Neural cell (in vitro differentiated cells): ENCODE measurements around the gene SLC28A1. TPM values are rescaled to one million over a fixed set of nuclear protein-coding genes. Genes with fewer than 3 reads are reported as not detected.
"Not testable (repeated sequence)": the region's sequence is repeated elsewhere in the genome, so short reads cannot be mapped to it uniquely, and the experiment has no call there.

Source experiments
- H2AFZ ChIP-seq: fragments of 200-600, 300-800 bp; sonication (generic), shearing (Covaris generic); 2 replicates; pipeline ENCODE4 v1.6.0; 2014; ENCODE audit warnings: low read depth, mild to moderate bottlenecking, antibody characterized with exemption, low read length, moderate library complexity
- H3F3A ChIP-seq: fragments of 200-600 bp; shearing (Covaris generic); 2 replicates; pipeline ENCODE4 v1.6.1; 2016; ENCODE audit warnings: mild to moderate bottlenecking, moderate library complexity, mixed read lengths, antibody characterized with exemption, low read length; ENCODE audit not compliant: insufficient read depth, poor library complexity, severe bottlenecking
- H3K27ac ChIP-seq: fragments of 200-600, 300-800 bp; sonication (generic), shearing (Covaris generic); 2 replicates; pipeline ENCODE4 v1.5.1; 2014; ENCODE audit warnings: mild to moderate bottlenecking, low read length, moderate library complexity
- H3K27me3 ChIP-seq: fragments of 300-800, 200-600 bp; sonication (generic), shearing (Covaris generic); 2 replicates; pipeline ENCODE4 v1.6.0; 2014; ENCODE audit warnings: mild to moderate bottlenecking, low read depth, low read length, moderate library complexity; ENCODE audit not compliant: insufficient read depth
- H3K36me3 ChIP-seq: fragments of 300-800, 200-600 bp; sonication (generic), shearing (Covaris generic); 2 replicates; pipeline ENCODE4 v1.5.1; 2014; ENCODE audit warnings: mild to moderate bottlenecking, antibody characterized with exemption, low read length, moderate library complexity; ENCODE audit not compliant: insufficient read depth
- H3K4me2 ChIP-seq: fragments of 300-800, 200-600 bp; sonication (generic), shearing (Covaris generic); 2 replicates; pipeline ENCODE4 v1.6.0; 2014; ENCODE audit warnings: mild to moderate bottlenecking, low read length
- H3K4me3 ChIP-seq: fragments of 300-800, 200-600 bp; sonication (generic), shearing (Covaris generic); 2 replicates; pipeline ENCODE4 v1.5.1; 2014; ENCODE audit warnings: mild to moderate bottlenecking, low read length, moderate library complexity
- H3K79me2 ChIP-seq: fragments of 200-600 bp; shearing (Covaris generic); replicated peaks from 2 replicates; pipeline ENCODE4 v1.6.0; 2014; ENCODE audit warnings: mild to moderate bottlenecking, low read length, moderate library complexity; ENCODE audit not compliant: insufficient read depth
- H3K9ac ChIP-seq: fragments of 300-800, 200-600 bp; sonication (generic), shearing (Covaris generic); 2 replicates; pipeline ENCODE4 v1.6.1; 2016; ENCODE audit warnings: mild to moderate bottlenecking, low read length, mixed read lengths
- H3K9me2 ChIP-seq: fragments of 200-600 bp; shearing (Covaris generic); 2 replicates; pipeline ENCODE4 v1.6.1; 2016; ENCODE audit warnings: mild to moderate bottlenecking, low read length, mixed read lengths; ENCODE audit not compliant: insufficient read depth
- H3K9me3 ChIP-seq: fragments of 200-600, 300-800 bp; sonication (generic), shearing (Covaris generic); 2 replicates; pipeline ENCODE4 v1.6.1; 2016; ENCODE audit warnings: mild to moderate bottlenecking, mixed run types, low read length, moderate library complexity, mixed read lengths
- H4K20me1 ChIP-seq: fragments of 200-600 bp; shearing (Covaris generic); 2 replicates; pipeline ENCODE4 v1.6.1; 2016; ENCODE audit warnings: mild to moderate bottlenecking, mixed run types; ENCODE audit not compliant: insufficient read depth
- EP300 ChIP-seq: fragments of 450-650 bp; conservative IDR thresholded peaks from 2 replicates; pipeline ENCODE4 v1.6.1; 2014; ENCODE audit warnings: antibody characterized with exemption, mild to moderate bottlenecking, moderate library complexity; ENCODE audit not compliant: poor library complexity, severe bottlenecking
- EZH2 ChIP-seq: fragments of 200-600, 300-800 bp; shearing (Covaris generic), sonication (generic); IDR thresholded peaks from 2 replicates; pipeline ENCODE4 v1.6.1; 2014; ENCODE audit warnings: antibody characterized with exemption, low read length, borderline replicate concordance, mild to moderate bottlenecking; ENCODE audit not compliant: insufficient read depth, poor library complexity, severe bottlenecking
- MXI1 ChIP-seq: fragments of 450-650 bp; conservative IDR thresholded peaks from 2 replicates; pipeline ENCODE4 v1.6.1; 2014; ENCODE audit warnings: antibody characterized with exemption, mild to moderate bottlenecking; ENCODE audit not compliant: poor library complexity, severe bottlenecking
- POLR2AphosphoS5 ChIP-seq: IDR thresholded peaks from 2 replicates; pipeline ENCODE4 v1.6.1; 2012
- SMC3 ChIP-seq: fragments of 450-650 bp; conservative IDR thresholded peaks from 2 replicates; pipeline ENCODE4 v1.6.1; 2014; ENCODE audit warnings: antibody characterized with exemption, mild to moderate bottlenecking, moderate library complexity; ENCODE audit not compliant: poor library complexity
- polyA plus RNA-seq: library from polyadenylated mRNA; depleted of rRNA; stranded (reverse); fragments of >200 nt; gene quantifications from 2 replicates; pipeline ENCODE4 v1.2.3, GENCODE V29; 2014
- TF ChIP-seq, protein P1 (sequence below): fragments of 450-650 bp; IDR thresholded peaks from 2 replicates; pipeline ENCODE4 v1.5.1; 2014; ENCODE audit warnings: antibody characterized with exemption, mild to moderate bottlenecking, moderate library complexity; ENCODE audit not compliant: poor library complexity, severe bottlenecking
- TF ChIP-seq, protein P2 (sequence below): IDR thresholded peaks from 2 replicates; pipeline ENCODE4 v1.6.1; 2012; ENCODE audit warnings: borderline replicate concordance

Gene SLC28A1
- polyA plus RNA-seq, 1 donor from 2014 or later = not detected

DNA sequence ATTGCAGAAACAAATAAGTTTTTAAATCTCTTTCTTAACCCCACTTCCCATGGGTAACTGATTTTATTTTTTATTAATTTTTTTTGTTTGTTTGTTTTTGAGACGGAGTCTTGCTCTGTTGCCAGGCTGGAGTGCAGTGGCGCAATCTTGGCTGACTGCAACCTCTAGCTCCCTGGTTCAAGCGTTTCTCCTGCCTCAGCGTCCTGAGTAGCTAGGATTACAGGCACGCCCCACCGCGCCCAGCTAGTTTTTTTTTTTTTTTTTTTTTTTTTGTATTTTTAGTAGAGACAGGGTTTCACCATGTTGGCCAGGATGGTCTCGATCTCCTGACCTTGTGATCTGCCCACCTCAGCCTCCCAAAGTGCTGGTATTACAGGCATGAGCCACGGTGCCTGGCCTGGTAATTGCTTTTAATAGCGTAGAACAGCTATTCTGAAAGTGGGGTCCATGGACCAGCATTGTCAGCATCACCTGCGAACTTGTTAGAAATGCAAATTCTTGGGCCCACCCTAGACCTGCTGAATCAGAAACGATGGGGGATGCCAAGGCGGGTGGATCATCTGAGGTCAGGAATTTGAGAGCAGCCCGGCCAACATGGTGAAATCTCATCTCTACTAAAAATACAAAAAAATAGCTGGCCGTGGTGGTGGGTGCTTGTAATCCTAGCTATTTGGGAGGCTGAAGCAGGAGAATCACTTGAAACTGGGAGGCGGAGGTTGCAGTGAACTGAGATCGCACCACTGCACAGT is 40.5 kb downstream of the SLC28A1 start:
- not testable (repeated sequence) for H3F3A ChIP-seq, H2AFZ ChIP-seq, H3K4me2 ChIP-seq, H3K36me3 ChIP-seq, H4K20me1 ChIP-seq, H3K9ac ChIP-seq, H3K27ac ChIP-seq, H3K9me2 ChIP-seq, H3K27me3 ChIP-seq, H3K4me3 ChIP-seq, H3K9me3 ChIP-seq, H3K79me2 ChIP-seq

DNA sequence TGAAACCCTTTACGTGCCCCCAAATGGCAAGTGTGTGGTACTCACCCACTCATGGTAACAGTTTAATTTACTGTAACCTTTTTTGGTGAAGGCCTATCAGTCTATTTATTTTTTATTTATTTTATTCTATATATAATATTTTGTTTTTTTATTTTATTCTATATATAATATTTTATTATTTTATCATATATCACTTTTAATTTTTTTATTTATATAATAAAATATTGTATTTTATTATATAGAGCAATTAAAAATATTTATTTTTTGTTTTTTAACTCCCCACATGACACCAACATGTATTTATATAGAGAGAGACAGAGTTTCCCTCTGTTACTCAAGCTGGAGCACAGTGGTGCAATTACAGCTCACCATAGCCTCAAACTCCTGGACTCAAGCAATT is 41.4 kb downstream of the SLC28A1 start:
- H3K9me3 ChIP-seq = no peaks in the 10 kb centered on the region
- H3K36me3 ChIP-seq = no peaks in the 10 kb centered on the region
- no peak overlapping the region for H3K4me3 ChIP-seq
- no peaks in the 10 kb centered on the region for H3K27me3 ChIP-seq
- H3K4me2 ChIP-seq = no peak overlapping the region
- no peaks in the 10 kb centered on the region for H3K79me2 ChIP-seq
- no peaks in the 10 kb centered on the region for H3F3A ChIP-seq
- no peak overlapping the region for H2AFZ ChIP-seq
- H3K27ac ChIP-seq = no peak overlapping the region
- H4K20me1 ChIP-seq = no peaks in the 10 kb centered on the region
- no peak overlapping the region for H3K9ac ChIP-seq
- H3K9me2 ChIP-seq = no peaks in the 10 kb centered on the region
- no peak for TF ChIP-seq POLR2AphosphoS5
- TF ChIP-seq, protein P1, sequence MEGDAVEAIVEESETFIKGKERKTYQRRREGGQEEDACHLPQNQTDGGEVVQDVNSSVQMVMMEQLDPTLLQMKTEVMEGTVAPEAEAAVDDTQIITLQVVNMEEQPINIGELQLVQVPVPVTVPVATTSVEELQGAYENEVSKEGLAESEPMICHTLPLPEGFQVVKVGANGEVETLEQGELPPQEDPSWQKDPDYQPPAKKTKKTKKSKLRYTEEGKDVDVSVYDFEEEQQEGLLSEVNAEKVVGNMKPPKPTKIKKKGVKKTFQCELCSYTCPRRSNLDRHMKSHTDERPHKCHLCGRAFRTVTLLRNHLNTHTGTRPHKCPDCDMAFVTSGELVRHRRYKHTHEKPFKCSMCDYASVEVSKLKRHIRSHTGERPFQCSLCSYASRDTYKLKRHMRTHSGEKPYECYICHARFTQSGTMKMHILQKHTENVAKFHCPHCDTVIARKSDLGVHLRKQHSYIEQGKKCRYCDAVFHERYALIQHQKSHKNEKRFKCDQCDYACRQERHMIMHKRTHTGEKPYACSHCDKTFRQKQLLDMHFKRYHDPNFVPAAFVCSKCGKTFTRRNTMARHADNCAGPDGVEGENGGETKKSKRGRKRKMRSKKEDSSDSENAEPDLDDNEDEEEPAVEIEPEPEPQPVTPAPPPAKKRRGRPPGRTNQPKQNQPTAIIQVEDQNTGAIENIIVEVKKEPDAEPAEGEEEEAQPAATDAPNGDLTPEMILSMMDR = no peak
- no peak for TF ChIP-seq EZH2
- no peak for TF ChIP-seq MXI1
- no peak for TF ChIP-seq EP300
- TF ChIP-seq, protein P2, sequence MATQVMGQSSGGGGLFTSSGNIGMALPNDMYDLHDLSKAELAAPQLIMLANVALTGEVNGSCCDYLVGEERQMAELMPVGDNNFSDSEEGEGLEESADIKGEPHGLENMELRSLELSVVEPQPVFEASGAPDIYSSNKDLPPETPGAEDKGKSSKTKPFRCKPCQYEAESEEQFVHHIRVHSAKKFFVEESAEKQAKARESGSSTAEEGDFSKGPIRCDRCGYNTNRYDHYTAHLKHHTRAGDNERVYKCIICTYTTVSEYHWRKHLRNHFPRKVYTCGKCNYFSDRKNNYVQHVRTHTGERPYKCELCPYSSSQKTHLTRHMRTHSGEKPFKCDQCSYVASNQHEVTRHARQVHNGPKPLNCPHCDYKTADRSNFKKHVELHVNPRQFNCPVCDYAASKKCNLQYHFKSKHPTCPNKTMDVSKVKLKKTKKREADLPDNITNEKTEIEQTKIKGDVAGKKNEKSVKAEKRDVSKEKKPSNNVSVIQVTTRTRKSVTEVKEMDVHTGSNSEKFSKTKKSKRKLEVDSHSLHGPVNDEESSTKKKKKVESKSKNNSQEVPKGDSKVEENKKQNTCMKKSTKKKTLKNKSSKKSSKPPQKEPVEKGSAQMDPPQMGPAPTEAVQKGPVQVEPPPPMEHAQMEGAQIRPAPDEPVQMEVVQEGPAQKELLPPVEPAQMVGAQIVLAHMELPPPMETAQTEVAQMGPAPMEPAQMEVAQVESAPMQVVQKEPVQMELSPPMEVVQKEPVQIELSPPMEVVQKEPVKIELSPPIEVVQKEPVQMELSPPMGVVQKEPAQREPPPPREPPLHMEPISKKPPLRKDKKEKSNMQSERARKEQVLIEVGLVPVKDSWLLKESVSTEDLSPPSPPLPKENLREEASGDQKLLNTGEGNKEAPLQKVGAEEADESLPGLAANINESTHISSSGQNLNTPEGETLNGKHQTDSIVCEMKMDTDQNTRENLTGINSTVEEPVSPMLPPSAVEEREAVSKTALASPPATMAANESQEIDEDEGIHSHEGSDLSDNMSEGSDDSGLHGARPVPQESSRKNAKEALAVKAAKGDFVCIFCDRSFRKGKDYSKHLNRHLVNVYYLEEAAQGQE = no peak
- TF ChIP-seq SMC3 = no peak
